Inflammatory macrophage (primary cell): ENCODE data around the gene LRRN4CL.
"Not testable (repeated sequence)": the region's sequence is repeated elsewhere in the genome, so short reads cannot be mapped to it uniquely, and the experiment has no call there.

Source experiments
- DNase-seq, 2 donors: peaks; one replicate each; pipeline ENCODE4 v3.0.0-alpha.2; 2020 to 2022

The LRRN4CL gene

DNA sequence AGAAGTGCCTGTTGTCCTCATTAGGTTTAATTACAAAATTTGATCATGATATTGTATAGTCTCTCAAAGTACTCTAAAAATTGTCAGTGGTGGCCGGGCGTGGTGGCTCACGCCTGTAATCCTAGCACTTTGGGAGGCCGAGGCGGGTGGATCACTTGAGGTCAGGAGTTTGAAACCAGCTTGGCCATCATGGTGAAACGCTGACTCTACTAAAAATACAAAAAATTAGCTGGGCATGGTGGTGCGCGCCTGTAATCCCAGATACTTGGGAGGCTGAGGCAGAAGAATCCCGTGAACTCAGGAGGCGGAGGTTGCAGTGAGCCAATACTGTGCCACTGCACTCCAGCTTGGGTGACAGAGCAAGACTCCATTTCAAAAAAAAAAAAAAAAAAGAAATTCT lies 13.9 kb downstream of the LRRN4CL start:
- not testable (repeated sequence) for DNase-seq

DNA sequence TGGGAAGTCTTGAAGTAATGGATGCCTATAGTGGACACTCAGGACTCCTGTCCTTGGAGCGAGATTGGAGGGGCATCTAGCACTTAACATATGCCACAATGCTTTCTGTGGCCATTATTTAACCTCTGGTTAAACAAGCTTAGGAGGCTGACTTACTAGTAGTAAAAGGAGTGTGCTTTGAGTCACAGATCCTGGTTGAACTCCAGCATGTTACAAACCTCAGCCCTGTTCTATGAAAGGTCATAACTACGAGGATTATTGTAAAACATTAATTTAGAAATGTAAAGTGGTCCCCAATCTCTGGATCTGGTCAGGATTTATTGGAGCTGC lies 16.2 kb downstream of the LRRN4CL start:
- no peak for DNase-seq

DNA sequence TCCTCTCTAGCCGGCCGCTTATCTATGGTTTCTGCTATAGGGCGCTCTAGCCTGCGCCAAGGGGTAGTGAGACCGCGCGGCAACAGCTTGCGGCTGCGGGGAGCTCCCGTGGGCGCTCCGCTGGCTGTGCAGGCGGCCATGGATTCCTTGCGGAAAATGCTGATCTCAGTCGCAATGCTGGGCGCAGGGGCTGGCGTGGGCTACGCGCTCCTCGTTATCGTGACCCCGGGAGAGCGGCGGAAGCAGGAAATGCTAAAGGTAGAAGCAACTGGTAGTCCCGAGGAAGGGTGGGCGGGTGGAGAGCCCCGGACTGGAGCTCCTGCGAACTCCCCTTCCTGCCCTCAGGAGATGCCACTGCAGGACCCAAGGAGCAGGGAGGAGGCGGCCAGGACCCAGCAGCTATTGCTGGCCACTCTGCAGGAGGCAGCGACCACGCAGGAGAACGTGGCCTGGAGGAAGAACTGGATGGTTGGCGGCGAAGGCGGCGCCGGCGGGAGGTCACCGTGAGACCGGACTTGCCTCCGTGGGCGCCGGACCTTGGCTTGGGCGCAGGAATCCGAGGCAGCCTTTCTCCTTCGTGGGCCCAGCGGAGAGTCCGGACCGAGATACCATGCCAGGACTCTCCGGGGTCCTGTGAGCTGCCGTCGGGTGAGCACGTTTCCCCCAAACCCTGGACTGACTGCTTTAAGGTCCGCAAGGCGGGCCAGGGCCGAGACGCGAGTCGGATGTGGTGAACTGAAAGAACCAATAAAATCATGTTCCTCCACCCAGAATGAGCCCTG lies 17.5 kb downstream of the LRRN4CL start, which contains the start of the genes LBHD1 and UQCC3:
Gene LBHD1, minus strand, starts transcription at position 660 of the 782 bp plus-strand sequence. CDS start 2,236 bp downstream, outside the sequence.
Gene UQCC3, plus strand, starts transcription at position 66 of the 782 bp plus-strand sequence. Its CDS starts 73 bp downstream, at position 139.
- peak; percentile 84 to 92 for DNase-seq

DNA sequence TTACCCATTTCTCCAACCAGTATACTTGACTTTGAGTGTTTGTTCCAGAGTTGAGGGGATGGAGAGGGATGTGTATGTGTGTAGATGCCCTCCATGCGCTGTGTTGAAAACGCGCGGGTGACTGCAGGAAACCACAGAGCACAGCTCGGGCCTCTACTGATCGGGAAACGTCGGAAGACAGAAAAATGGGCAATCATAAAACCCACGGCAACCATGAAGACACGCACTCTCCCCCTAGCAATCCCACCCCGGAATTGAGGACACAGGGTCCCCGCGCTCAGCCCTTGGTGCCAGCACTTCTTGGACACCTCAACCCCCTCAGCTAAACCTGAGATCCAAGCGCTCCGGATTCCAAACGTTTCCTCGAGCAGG lies 18.1 kb downstream of the LRRN4CL start:
- peak; percentile 40 to 42 for DNase-seq

DNA sequence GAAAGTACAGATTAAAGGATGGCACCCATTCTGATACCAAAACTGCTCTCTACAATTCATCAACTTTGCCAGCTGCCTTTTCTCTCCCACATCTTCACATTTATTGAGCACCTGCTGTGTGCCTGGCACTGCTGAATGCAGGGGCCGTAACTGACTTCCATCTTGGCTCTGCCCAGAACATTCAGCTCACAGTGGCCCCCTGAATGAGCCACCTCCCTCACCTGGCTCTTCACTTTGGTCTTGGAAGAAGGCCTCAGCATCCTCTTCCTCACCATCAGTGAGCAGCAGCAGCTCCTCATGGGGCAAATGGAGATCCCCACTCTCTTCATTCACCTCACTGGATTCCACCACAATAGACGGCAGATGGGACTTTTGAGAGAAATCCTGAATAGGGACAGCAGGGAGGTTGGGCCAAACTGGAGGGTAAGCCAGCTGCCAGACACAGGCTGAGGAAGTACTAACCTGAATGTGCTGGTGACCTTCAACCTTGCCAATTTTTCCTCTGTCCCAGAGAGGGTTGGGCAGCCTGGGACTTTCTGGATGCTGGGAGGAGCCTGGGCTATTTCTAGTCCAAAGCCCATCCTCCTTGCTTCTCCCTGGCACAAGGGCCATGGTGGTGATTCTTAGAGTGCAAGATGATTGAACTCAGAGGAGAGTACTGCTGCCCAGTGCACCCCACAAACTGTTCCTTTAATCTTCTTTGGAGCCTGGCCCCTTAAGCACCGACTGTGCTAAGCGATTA lies 19.7 kb downstream of the LRRN4CL start:
- no peak for DNase-seq

DNA sequence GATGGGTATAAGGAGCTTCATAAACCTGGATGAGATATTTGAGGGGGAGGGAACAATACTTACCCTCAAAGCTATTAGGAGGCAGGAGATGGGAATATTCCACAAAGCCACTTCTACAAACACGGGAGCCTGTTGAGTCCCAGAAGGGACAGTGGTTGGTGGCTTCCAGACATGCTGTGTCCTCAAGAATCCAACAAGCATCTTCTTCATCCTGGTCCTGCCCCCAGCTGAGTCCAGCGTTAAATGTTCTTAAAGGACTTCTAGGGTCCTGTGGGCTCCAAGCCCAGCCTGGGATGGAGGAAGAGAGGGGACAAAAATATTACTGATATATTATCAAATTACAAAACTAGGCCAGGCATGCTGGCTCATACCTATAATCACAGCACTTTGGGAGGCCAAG lies 21.9 kb downstream of the LRRN4CL start:
- no peak for DNase-seq

DNA sequence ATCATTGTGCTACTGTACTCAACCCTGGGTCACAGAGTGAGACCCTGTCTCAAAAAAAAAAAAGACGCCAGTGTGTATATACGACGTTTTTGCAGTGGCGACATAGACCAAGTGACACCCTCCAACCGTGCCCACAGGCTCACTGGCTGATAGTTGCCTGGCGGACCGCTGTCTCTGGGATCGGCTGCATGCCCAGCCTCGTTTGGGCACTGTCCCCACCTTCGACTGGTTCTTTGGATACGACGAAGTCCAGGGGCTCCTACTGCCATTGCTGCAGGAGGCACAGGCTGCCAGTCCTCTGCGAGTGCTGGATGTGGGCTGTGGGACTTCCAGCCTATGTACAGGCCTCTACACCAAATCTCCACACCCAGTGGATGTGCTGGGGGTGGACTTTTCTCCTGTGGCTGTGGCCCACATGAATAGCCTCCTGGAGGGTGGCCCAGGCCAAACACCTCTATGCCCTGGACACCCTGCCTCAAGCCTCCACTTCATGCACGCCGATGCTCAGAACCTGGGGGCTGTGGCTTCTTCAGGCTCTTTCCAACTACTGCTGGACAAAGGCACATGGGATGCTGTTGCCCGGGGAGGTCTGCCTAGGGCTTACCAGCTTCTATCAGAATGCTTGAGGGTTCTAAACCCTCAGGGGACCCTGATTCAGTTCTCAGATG lies 22.9 kb downstream of the LRRN4CL start:
- DNase-seq: no peak

- peak; percentile 51 to 65 for DNase-seq
Measured at GRCh38 chr11:62665599-62666258, 23.6 kb downstream of the LRRN4CL start.

- DNase-seq: peak; percentile 95 to 96
Measured at GRCh38 chr11:62665075-62665598, 24.2 kb downstream of the LRRN4CL start, which contains the start of the genes C11orf98 and CSKMT. Gene C11orf98, minus strand, starts transcription at chr11:62665210. Its CDS starts 41 bp downstream, at chr11:62665169. Gene CSKMT, plus strand, starts transcription at chr11:62665312. Its CDS starts 568 bp downstream, at chr11:62665880.

DNA sequence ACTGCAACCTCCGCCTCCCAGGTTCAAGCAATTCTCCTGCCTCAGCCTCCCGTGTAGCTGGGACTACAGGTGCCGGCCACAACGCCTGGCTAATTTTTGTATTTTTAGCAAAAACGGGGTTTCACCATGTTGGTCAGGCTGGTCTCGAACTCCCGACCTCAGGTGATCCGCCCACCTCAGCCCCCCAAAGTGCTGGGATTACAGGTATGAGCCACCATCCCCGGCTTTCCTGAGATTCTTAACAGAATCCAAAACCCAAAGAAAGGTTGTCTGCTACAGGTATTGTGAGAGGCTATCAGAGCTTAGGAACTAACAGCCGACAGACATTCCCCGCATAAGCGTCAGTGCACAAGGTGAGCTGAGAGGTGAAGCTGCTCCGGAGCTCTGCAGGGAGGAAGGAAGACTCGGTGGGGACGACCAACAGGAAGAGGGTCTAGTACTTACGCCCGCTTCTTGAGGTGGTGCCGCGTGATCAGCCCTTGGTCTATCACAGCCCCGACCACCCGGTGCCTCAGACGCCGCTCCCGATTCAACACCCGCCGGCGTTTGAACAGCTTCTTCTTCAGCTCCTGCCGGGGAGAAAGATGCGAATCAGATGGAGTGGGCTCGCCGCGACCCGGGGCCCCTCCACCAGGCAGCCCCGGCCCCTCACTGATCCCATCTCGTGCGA lies 24.8 kb downstream of the LRRN4CL start:
- no peak for DNase-seq

GRCh38 chr11:62656796-62657429 lies 32.4 kb downstream of the LRRN4CL start:
- no peak for DNase-seq

GRCh38 chr11:62654297-62654696 lies 35.0 kb downstream of the LRRN4CL start:
- no peak for DNase-seq

DNA sequence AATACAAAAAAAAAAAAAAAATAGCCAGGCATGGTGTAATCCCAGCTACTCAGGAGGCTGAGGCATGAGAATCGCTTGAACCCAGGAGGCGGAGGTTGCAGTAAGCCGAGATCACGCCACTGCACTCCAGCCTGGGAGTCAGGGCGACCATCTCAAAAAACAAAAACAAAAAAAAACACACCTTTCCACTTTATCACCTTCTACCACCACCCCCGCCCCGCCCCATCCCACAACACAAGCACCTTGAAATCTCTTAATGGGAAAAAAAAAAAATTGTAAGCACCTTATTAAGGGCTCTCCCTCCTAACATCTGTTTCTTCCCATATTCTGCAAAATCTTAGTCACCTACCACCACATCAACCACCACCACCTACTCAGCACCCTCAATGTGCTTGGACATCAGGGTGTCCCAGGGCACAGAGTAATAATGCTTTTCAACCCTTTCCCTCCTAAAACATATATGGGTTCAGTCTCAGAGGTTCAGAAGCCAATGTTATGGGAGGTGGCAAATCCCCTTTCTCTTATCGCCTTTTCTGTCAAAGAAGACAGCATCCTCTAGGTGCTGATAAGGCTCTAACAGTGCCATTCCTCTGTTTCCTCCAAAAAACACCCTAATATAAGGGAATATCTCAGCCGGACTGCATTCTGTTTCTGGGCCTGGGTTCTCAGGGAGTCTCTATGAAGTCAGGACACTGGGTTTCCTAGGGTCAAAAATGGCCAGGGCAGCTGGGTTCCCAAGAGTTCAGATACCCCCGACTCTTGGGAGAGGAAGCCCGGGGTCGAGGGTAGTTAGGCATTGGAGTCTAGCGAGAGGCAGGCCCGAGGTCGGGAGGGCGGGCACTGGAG lies 36.9 kb downstream of the LRRN4CL start:
- DNase-seq: no peak

DNA sequence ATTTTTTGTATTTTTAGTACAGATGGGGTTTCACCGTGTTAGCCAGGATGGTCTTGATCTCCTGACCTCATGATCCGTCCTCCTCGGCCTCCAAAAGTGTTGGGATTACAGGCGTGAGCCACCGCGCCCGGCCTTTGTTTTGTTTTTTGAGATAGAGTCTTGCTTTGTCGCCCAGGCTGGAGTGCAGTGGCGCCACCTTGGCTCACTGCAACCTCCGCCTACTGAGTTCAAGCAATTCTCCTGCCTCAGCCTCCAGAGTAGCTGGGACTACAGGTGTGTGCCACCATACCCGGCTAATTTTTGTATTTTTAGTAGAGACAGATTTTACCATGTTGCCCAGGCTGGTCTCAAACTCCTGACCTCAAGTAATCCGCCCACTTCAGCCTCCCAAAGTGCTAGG lies 39.0 kb downstream of the LRRN4CL start:
- not testable (repeated sequence) for DNase-seq

- no peak for DNase-seq
Measured at GRCh38 chr11:62649486-62649885, 39.8 kb downstream of the LRRN4CL start.

- DNase-seq: no peak
Measured at GRCh38 chr11:62648967-62649364, 40.4 kb downstream of the LRRN4CL start.

- no peak for DNase-seq
Measured at GRCh38 chr11:62648185-62648966, 41.0 kb downstream of the LRRN4CL start.

GRCh38 chr11:62647609-62648005 lies 41.7 kb downstream of the LRRN4CL start:
- no peak for DNase-seq

DNA sequence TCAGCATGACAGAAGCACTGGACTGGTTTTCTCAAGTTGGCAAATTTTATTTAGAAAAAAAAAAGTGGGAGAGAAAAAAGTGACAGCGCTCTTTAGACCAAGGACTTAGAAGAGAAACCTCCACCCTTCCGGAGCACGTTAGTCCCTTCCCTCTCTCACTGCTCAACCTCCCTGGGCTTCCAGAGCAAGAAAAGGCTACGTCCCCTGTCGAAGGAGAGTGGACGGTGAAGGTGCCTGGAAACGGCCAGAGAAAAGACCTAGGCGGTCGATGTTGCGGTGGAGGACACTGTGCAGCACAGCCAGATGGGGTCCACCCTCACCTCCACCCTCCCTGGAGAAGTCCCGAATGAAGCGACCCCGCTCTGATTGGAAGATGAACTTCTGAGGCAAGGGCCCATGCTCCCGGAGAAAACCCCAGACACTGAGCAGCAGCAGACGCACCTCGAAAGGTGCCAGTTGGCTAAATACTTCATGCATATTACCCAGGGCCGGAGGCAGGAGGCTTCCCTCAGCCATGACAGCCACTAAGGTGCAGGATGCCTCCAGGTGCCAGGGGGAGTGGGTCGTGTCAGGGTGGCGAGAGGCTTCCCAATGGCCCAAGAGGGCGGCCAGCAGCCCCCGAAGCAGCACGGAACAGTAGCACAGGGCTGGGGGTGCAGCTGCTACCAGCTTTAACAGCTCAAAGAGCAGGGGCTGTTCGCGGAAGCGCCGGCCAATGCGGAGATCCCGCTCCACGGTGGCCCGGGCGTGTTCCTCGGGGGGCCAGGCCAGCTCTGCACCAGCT lies 42.3 kb downstream of the LRRN4CL start:
- no peak for DNase-seq
